G401 (cell line): ENCODE data around the gene PCGF5. TPM values are rescaled to one million over a fixed set of nuclear protein-coding genes. Genes with fewer than 3 reads are reported as not detected.
"Not testable (repeated sequence)": the region's sequence is repeated elsewhere in the genome, so short reads cannot be mapped to it uniquely, and the experiment has no call there.

ENCODE experiments used
- DNase-seq: peaks from one replicate; pipeline ENCODE4 v3.0.0-alpha.2; 2015; ENCODE audit warnings: low spot score
- in situ Hi-C: cut with HindIII; loops from 2 replicates; pipeline ENCODE4 v1.10.0; 2016; ENCODE audit warnings: low sequenced_read_pairs, mixed read lengths
- total RNA-seq: library from RNA; depleted of rRNA; stranded (reverse); fragments of >200 nt; shearing (Covaris generic); gene quantifications from 2 replicates; pipeline ENCODE4 v1.2.3, GENCODE V29; 2014; rRNA removed

The PCGF5 gene
- total RNA-seq = 0.07 and 0.12 TPM in 2 replicates

DNA sequence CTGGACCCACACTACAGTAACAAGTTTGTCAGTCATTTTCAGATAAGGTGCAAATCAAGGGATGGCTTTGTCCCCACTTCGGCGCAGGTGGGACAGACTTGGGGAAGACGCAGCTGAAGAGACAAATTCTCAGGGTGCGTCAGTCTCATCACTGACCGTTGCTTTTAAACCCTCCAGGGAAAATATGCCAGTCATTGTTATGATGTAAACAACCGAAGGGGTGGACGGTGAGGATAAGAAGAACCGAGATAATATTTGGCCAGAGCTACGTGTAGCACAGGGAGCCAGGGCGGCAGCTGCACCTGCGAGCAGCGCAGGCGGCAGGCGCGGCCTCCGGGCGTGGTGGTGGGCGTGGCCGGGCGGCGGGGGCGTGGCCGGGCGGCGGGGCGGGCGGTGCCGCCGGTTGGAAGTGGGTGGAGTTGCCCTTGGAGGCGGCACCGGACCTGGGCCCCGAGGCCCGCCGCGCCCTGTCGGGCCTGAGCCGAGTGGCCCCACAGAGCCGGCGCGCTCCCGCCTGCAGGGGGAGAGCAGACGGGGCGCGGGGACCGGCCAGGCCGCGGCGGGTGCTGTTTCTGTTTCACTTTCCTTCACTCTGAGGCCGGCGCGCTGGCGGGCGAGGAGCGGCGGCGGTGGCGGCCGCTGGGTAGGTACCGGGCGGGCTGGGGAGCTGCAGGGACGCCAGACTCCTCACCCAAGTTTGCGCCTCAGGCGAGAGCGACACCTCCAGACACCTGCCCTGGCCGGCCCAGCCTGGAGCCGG is at the start of gene PCGF5:
Gene PCGF5 (plus strand): TSS at position 470 of the 760 bp plus-strand sequence. CDS start 2,209 bp downstream, outside the sequence.
- in situ Hi-C loops = no loop called here
- peak; percentile 75 for DNase-seq

GRCh38 chr10:91171485-91171884 is 49.0 kb upstream of the PCGF5 start:
- in situ Hi-C loops = no loop called here
- DNase-seq = no peak

- in situ Hi-C loops = no loop called here
These were observed 48.1 kb upstream of the PCGF5 start for GRCh38 chr10:91172348-91172747.

GRCh38 chr10:91185239-91185875 is 35.1 kb upstream of the PCGF5 start:
- DNase-seq = no peak
- in situ Hi-C loops = no loop called here

More at GRCh38 chr10:91172348-91172747, 48.1 kb upstream of the PCGF5 start:
- no peak for DNase-seq

DNA sequence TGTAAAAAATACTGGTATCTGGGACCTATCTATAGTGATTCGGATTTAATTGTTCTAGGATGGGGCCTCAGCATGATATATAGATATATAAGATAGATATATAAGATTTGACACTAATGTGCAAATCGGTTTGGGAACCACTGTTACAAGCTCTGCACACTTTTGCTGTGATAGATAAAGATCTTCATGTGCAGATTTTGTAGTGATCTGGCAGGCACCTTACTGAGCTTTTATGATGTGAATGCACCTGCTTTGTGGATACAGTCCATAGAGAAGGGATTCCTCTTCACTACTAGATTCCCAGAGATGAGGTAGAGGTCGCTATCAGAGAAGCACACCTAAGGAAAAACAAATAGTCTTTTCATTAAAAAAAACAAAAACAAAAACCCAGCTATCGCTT is 33.3 kb upstream of the PCGF5 start:
- in situ Hi-C loops = no loop called here
- DNase-seq = no peak

DNA sequence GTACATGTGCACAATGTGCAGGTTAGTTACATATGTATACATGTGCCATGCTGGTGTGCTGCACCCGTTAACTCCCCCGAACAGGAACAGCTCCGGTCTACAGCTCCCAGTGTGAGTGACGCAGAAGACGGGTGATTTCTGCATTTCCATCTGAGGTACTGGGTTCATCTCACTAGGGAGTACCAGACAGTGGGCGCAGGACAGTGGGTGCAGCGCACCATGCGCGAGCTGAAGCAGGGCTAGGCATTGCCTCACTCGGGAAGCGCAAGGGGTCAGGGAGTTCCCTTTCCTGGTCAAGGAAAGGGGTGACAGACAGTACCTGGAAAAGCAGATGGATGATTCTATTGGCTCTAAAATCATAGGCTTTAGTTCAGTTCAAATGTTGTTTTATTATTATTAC is 32.5 kb upstream of the PCGF5 start:
- in situ Hi-C loops, DNase-seq: not testable (repeated sequence)

DNA sequence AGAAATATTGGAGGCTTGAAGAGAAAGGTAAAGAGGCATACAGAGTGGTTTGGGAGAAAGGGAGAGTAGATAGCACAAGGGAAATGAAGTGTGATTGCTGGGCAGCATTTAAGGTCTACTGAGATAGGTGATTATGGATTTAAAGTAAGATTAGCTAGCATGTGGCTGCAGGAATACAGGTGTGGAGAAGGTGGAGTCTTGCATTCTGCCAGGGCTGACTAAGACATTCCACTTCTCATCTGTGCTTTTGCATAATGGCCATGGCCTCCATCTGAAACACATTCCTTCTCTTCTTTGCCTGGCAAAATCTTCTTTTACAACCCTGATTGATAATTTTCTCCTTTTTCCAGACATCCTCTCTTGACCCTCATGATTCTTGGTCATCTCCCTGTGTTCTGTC is 31.6 kb upstream of the PCGF5 start:
- in situ Hi-C loops = no loop called here
- no peak for DNase-seq

- no peak for DNase-seq
- in situ Hi-C loops = no loop called here
These were observed 30.0 kb upstream of the PCGF5 start for GRCh38 chr10:91190388-91190870.

DNA sequence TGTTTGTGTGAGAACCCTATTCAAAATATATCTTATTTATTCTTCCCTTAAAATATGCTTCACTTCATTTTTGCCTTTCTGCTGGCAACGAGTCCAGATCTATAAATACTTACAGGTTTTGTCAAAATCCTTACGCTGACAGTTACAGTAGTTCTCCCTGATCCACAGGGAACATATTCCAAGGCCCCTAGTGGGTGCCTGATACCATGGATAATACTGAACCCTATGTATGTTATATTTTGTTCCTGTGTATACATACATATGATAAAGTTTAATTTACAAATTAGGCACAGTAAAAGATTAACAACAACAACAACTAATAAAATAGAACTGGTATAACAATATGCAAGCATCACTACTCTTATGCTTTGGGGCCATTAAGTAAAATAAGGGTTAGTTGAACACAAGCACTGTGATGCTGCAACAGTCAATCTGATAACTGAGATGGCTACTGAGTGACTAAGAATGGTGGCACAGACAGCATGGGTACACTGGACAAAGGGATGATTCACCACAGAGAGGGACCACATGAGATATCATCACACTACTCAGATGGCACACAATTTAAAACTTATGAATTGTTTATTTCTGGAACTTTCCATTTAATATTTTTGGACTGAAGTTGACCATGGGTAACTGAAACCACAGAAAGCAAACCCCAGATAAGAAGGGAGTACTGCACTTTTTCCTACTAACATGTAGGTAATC is 29.4 kb upstream of the PCGF5 start:
- DNase-seq = no peak
- in situ Hi-C loops = no loop called here

GRCh38 chr10:91191584-91191919 is 28.9 kb upstream of the PCGF5 start:
- in situ Hi-C loops = no loop called here
- no peak for DNase-seq

DNA sequence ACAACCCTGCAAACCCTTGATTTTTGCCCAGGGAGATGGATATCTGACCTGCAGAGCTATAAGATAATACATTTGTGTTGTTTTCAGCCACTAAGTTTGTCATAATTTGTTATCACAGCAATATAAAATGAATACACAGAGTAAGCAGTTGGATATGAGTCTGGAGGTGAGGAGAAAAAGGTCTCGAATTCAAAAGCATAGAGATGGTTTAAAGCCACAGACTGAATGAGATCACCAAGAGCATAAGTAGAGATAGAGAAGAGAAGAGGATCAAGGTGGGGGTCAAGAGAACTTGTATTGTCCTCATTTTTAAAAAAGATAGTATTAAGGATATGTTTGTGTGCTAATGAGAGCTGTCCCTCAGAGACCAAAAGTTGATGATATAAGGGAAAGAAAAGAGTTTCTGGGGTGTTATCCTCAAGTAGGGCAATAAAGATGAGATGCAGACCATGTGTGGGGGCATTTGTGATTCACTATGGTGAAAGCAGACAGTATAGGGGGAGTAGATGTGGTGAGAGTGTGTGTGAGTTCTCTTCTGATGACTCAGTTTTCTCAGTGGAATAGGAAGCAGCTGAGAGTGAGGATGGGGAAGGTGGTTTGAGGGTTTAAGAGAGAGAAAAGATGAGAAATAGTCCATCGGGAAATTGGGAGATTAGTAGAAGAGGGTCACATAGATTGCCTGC is 25.8 kb upstream of the PCGF5 start:
- in situ Hi-C loops = no loop called here
- DNase-seq = no peak

DNA sequence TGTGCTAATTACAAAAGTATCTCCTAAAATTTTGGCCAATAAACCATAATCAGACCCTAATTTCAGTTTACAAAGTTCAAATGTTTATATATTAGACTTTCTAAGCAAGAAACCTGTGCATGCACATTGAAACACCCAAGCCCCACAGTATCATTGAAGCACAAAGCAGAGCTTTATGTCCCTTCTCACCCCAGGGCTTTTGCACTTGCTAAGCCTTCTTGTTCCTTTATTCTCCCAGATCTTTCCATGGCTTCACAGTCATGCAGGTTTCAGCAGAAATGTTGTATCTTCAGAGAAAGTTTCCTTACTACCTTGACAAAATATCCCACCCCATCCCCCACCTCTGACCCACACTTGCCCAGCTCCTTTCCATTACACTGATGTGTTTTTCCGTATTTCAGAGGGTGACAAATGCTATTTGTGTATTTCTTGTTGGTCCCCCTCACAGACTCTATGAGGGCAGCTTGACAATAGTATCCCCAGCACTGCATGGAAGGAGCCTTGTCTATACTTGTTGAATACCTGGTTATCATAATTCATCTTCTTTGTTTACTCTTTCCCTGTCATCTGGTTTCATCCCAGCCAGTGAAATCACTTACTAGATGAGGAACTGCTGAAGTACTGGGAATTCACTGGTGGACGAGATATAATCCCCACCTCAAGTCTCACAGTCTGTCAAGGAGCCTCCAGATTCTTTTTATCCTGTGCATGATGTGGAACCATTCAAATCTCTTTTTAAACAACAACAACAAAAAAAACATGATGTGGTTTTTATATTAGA is 24.0 kb upstream of the PCGF5 start:
- in situ Hi-C loops = no loop called here
- DNase-seq = no peak

- in situ Hi-C loops = no loop called here
- no peak for DNase-seq
These were observed 23.3 kb upstream of the PCGF5 start for GRCh38 chr10:91197127-91197526.

DNA sequence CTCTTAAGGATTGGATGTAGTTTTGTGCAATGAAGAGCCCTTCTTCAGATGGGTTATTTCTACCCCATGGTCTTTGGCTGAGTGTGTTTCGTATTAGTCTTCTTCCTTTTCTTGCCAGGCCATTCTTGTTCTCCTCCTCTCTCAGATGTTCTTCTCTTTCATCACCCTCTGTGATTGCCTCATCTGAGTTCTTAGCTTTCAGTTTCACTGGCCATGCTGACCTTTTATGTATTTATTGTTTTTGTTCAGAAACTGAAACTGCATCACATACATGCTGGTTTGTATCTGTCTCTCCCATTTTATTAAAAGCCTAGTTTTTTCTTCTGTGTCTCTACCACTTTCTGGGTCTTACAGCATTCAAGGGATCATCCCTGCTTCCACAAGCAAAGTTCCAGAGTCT is 21.7 kb upstream of the PCGF5 start:
- in situ Hi-C loops = no loop called here

DNA sequence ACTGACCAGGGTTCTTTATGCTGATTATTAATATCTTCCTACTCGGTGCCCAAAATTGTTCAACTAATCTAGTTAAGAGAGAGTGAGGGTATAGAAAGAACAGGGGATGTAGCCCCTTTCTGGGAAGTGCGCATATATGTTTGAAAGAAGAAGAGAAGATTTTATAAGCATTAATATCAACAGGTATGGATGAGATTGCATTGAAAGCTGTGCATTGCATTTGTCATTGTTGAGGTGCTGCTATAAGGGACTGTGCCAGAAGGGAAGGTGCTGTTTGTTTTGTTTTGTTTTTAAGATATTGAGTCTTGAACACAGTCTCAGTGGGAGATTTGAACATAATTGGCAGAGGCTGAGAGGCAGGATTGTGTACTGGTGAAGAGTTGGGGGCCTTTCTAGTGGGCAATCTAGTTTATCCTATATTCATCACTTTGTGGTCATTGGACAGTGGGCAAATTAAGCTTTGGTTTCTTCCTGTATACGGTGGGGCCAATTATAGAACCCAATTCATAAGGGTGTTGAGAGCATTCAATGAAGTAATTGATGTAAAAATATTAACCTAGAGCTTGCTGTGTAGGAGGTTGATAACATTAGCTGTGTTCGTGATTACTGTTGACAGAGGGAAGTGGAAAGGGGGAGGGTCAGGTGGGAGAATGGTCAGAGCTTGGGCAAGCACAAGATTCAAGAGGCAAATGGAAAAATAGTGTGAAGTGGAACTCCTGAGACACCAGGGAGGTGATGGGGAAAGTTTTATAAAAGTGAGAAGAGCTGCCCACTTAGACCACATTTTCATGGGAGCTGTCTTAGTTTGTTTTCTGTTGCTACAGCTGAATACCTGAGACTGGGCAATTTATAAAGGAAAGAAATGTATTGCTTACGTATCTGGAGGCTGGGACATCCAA is 19.9 kb upstream of the PCGF5 start:
- in situ Hi-C loops = no loop called here
- no peak for DNase-seq

More for the DNA sequence above, 21.7 kb upstream of the PCGF5 start:
- DNase-seq = no peak

DNA sequence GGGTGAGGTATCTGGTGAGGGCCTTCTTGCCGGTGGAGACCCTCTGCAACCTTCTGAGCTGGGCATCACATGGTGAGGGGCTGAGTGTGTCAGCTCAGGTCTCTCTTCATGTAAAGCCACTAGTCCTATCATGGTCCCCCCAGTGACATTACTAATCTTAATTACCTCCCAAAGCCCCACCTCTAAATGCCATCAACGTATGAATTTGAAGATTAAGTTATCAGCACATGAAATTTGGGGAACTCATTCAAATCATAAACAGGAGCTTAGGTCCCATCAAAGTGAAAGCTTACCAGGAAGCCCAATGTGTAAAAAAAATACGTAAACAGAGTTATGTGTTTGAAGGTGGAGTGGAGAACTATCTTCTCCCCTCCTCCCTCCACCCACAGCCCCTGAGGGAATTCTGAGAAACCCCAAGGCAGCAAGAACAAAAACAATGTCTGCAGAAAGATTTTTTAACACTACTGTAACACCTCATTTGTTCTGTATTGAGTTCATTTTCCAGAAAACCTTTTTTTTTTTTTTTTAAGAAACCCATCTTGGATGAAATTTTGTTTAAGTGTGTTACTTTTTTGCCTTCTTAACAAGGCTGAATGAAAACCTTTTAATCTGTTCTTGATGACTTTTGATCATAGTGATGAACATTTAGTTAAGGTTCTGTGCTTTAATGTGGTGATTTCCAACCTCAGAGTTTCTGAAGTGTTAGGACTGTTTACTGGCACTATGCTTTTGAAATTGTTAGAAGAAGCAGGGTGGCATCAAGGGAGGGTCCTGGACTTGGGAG is 19.1 kb upstream of the PCGF5 start:
- no peak for DNase-seq
- in situ Hi-C loops = no loop called here

DNA sequence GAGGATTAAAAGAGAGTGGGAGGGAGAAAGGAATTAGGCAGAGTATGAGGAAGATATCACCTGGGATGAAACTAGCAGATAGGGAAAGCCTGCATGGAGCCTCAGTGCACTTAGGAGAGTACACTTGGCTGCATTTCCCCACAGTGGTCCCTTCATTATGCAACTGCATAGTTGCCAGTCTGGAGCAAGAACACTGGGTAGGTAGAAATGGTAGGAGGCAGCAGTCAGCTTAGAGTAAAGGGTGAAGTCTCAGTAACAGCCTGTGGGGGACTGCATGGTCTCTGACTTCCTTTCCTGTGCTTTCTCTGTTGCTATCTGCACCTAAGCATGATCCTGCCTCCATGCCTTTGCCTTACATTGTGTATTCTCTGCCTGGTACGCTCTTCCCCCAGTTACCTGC is 14.0 kb upstream of the PCGF5 start:
- no peak for DNase-seq
- in situ Hi-C loops = no loop called here
